GM12878 (cell line): ENCODE data around the gene NKD2. TPM values are rescaled to one million over a fixed set of nuclear protein-coding genes. Genes with fewer than 3 reads are reported as not detected.

ENCODE experiments used
- CUX1 ChIP-seq: IDR thresholded peaks from 2 replicates; pipeline ENCODE4 v1.6.1; 2012; ENCODE audit warnings: improper control_type of control experiment, low read depth, low read length; ENCODE audit not compliant: insufficient replicate concordance
- RCOR1 ChIP-seq: conservative IDR thresholded peaks from 2 replicates; pipeline ENCODE4 v1.6.1; 2012; ENCODE audit warnings: low read depth, low read length, improper control_type of control experiment
- polyA plus RNA-seq, 11 experiments: library from polyadenylated mRNA; depleted of rRNA in 4 of 11; unstranded in 6 of 11; stranded (reverse) in 5 of 11; fragments of >200 nt; fragmentation: Nextera tagmentation in 4 of 11; fragmentation: Illumina TruSeq in 1 of 11; extraction: Ambion mirVana in 4 of 11; extraction: Trizol in 1 of 11; gene quantifications; 1 replicate in 1 of 11; 2 replicates in 10 of 11; pipeline versions ENCODE4 v1.2.1 to v1.2.3, GENCODE V29; 2011 to 2016; ENCODE audit warnings: inconsistent platforms in 2 of 11, missing spikeins in 2 of 11, low read depth in 1 of 11
- total RNA-seq, 4 experiments: library from RNA; depleted of rRNA in 3 of 4; stranded (reverse); fragments of >200 nt in 3 of 4; fragmentation: Illumina TruSeq in 1 of 4; extraction: Trizol in 1 of 4; gene quantifications; 2 replicates each; pipeline versions ENCODE4 v1.2.1 to v1.2.3, GENCODE V29; 2013 to 2021
- TF ChIP-seq, protein P1 (sequence below): fragments of 450-650 bp; IDR thresholded peaks from 2 replicates; pipeline ENCODE4 v1.6.1; 2017; ENCODE audit warnings: low read depth, mild to moderate bottlenecking, moderate library complexity
- TF ChIP-seq, protein P2 (sequence below): fragments of 150-350 bp; IDR thresholded peaks from 2 replicates; pipeline ENCODE4 v1.6.1; 2014; ENCODE audit warnings: mild to moderate bottlenecking, low read depth, low read length

Gene NKD2
- total and polyA plus RNA-seq, 10 of the 15 experiments (the other 5 are each of a cell fraction or from before 2014, with no cell fraction given) = 0.20 to 0.83 (median 0.26) TPM; not detected in 7

DNA sequence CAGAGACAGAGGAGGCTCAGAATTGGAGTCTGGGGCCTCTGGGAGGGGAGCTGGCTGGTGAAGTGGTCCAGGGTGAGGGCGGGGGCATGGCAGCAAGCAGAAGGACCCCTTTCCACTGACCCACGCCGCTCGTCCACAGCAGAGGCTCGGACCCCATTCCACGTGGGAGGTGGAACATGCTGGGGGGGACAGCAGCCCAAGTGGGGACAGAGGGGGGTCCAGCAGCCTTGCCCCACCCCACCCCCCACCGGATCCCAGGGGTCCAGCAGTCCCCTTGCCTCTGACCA lies 25.4 kb upstream of the NKD2 start (continued):
- no peak for TF ChIP-seq CUX1
- no peak for TF ChIP-seq RCOR1
- TF ChIP-seq, protein P1, sequence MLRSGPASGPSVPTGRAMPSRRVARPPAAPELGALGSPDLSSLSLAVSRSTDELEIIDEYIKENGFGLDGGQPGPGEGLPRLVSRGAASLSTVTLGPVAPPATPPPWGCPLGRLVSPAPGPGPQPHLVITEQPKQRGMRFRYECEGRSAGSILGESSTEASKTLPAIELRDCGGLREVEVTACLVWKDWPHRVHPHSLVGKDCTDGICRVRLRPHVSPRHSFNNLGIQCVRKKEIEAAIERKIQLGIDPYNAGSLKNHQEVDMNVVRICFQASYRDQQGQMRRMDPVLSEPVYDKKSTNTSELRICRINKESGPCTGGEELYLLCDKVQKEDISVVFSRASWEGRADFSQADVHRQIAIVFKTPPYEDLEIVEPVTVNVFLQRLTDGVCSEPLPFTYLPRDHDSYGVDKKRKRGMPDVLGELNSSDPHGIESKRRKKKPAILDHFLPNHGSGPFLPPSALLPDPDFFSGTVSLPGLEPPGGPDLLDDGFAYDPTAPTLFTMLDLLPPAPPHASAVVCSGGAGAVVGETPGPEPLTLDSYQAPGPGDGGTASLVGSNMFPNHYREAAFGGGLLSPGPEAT = no peak
- TF ChIP-seq, protein P2, sequence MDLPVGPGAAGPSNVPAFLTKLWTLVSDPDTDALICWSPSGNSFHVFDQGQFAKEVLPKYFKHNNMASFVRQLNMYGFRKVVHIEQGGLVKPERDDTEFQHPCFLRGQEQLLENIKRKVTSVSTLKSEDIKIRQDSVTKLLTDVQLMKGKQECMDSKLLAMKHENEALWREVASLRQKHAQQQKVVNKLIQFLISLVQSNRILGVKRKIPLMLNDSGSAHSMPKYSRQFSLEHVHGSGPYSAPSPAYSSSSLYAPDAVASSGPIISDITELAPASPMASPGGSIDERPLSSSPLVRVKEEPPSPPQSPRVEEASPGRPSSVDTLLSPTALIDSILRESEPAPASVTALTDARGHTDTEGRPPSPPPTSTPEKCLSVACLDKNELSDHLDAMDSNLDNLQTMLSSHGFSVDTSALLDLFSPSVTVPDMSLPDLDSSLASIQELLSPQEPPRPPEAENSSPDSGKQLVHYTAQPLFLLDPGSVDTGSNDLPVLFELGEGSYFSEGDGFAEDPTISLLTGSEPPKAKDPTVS = no peak
